OCI-LY7 (cell line): Measurements from ENCODE around the gene HLF. TPM values are rescaled to one million over a fixed set of nuclear protein-coding genes. Genes with fewer than 3 reads are reported as not detected.

Experiments used
- BruUV-seq: library from RNA; stranded (reverse); fragments of 400-500 nt; replicated peaks from 2 replicates; lab custom pipeline; 2021; lab: Mats Ljungman, UMichigan
- CTCF ChIA-PET: fragments of 300-600 bp; sonication (Branson Sonifier 250); formaldehyde crosslinking; loops from one replicate; lab custom pipeline; 2022; ENCODE audit warnings: antibody characterized with exemption; ENCODE audit not compliant: unreplicated experiment; lab: Charles Lee
- POLR2A ChIA-PET: fragments of 300-600 bp; sonication (Branson Sonifier 250); formaldehyde crosslinking; loops from one replicate; lab custom pipeline; 2022; ENCODE audit warnings: antibody characterized with exemption; lab: Charles Lee
- DNase-seq: peaks from one replicate; pipeline ENCODE4 v3.0.0-alpha.2; 2015; ENCODE audit warnings: low spot score
- H2AFZ ChIP-seq: fragments of 200-600 bp; sonication (generic), shearing (Covaris generic); 2 replicates; pipeline ENCODE4 v1.6.1; 2014; ENCODE audit warnings: mild to moderate bottlenecking, antibody characterized with exemption, low read length, moderate library complexity
- H3K27ac ChIP-seq: fragments of 200-600 bp; sonication (generic); 2 replicates; pipeline ENCODE4 v1.5.1; 2014; ENCODE audit warnings: mixed run types, low read depth, mild to moderate bottlenecking, moderate library complexity, low read length, inconsistent platforms; ENCODE audit not compliant: poor library complexity, severe bottlenecking
- H3K36me3 ChIP-seq: fragments of 200-600 bp; sonication (generic); 2 replicates; pipeline ENCODE4 v1.6.1; 2014; ENCODE audit warnings: mild to moderate bottlenecking, antibody characterized with exemption, low read length, moderate library complexity, mixed read lengths; ENCODE audit not compliant: insufficient read depth
- H3K4me1 ChIP-seq: fragments of 200-600 bp; sonication (generic); 2 replicates; pipeline ENCODE4 v1.5.1; 2014; ENCODE audit warnings: mild to moderate bottlenecking, low read length; ENCODE audit not compliant: insufficient read depth, poor library complexity, severe bottlenecking
- H3K4me2 ChIP-seq: fragments of 200-600 bp; sonication (generic); 2 replicates; pipeline ENCODE4 v1.6.1; 2014; ENCODE audit warnings: mild to moderate bottlenecking, low read length
- H3K4me3 ChIP-seq: fragments of 200-600 bp; sonication (generic); 2 replicates; pipeline ENCODE4 v1.5.1; 2014; ENCODE audit warnings: mild to moderate bottlenecking, low read depth, low read length; ENCODE audit not compliant: poor library complexity, severe bottlenecking
- H3K79me2 ChIP-seq: fragments of 200-600 bp; sonication (generic); 2 replicates; pipeline ENCODE4 v1.6.1; 2016; ENCODE audit warnings: low read depth, mild to moderate bottlenecking, low read length, moderate library complexity, mixed read lengths; ENCODE audit not compliant: insufficient read depth
- H3K9me2 ChIP-seq: fragments of 200-600 bp; sonication (generic); 2 replicates; pipeline ENCODE4 v1.6.1; 2016; ENCODE audit warnings: mild to moderate bottlenecking, low read length, mixed read lengths; ENCODE audit not compliant: insufficient read depth
- H3K9me3 ChIP-seq: fragments of 200-600 bp; sonication (generic); 2 replicates; pipeline ENCODE4 v1.6.1; 2014; ENCODE audit warnings: mild to moderate bottlenecking, mixed run types, low read length, mixed read lengths
- H4K20me1 ChIP-seq: fragments of 200-600 bp; sonication (generic); 2 replicates; pipeline ENCODE4 v1.6.1; 2014; ENCODE audit warnings: mild to moderate bottlenecking, antibody characterized with exemption, low read length, moderate library complexity, mixed read lengths; ENCODE audit not compliant: insufficient read depth
- CTCF ChIP-seq: fragments of 200-600 bp; sonication (generic); conservative IDR thresholded peaks from 2 replicates; pipeline ENCODE4 v1.5.1; 2014; ENCODE audit warnings: mild to moderate bottlenecking, antibody characterized with exemption, low read length, moderate library complexity, mixed read lengths
- EZH2phosphoT487 ChIP-seq: fragments of 200-600 bp; sonication (generic); IDR thresholded peaks from 2 replicates; pipeline ENCODE4 v1.6.1; 2018; ENCODE audit warnings: low read depth, borderline replicate concordance, mild to moderate bottlenecking, mixed run types, antibody characterized with exemption, low read length, moderate library complexity, mixed read lengths
- intact Hi-C: fragments of 100-400 bp; cut with micrococcal nuclease; formaldehyde crosslinking; loops from one replicate; pipeline ENCODE4 v1.10.0; 2022; ENCODE audit not compliant: unreplicated experiment
- total RNA-seq, 2 experiments: library from RNA; depleted of rRNA in 1 of 2; stranded (reverse); fragments of >200 nt in 1 of 2; shearing (Covaris generic) in 1 of 2; gene quantifications; 2 replicates each; pipeline ENCODE4 v1.2.3, GENCODE V29; 2014 to 2022

HLF gene
- total RNA-seq, 2 experiments from 2014 or later: 0.13 TPM; not detected in 1

DNA sequence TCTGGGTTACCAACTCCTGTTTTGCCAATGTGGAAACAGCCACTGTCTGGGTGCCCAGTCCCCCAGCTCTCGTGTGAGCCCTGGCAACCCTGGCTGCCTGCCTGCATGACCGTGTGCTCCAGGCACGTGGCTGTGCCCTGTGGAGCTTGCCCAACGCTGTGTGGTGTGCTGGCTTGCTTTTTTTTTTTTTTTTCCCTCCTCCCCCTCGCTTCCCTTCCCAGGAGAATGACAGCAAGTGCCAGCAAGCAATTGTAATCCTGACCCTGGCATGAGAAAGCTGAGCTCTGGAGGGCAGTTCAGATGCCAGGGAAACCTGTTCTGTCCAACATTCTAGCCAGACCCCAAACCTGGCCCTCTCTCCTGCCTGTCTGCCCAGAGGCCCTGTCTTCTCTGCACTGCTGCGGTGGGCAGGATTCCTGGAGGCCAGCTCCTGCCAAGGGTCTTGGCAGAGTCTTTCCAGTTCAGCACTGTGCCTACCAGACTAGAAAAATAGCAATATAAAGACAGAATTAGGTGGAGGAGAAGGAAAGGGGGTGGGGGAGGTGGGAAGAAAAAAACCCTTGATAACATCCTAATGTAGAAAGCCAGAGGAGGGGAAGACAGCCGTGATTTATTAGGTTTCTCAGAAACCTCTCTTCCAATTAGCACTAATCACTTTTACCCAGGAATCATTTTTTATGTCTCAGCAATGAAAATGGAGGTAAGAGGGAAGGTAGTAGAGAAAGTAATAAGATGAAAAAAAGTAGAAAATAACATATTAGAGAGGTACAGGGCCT, 9.0 kb downstream of the HLF start:
- no TSS peak for BruUV-seq
- H3K79me2 ChIP-seq: no peaks in the 10 kb centered on the region
- H3K9me3 ChIP-seq: no peaks in the 10 kb centered on the region
- H3K27ac ChIP-seq: no peak overlapping the region
- H4K20me1 ChIP-seq: no peaks in the 10 kb centered on the region
- no peaks in the 10 kb centered on the region for H3K36me3 ChIP-seq
- no peak overlapping the region for H3K4me2 ChIP-seq
- DNase-seq: no peak
- ChIA-PET POLR2A (interaction anchor here (0.6 kb wide), 1 partner anchor 19 kb away, joined by 3 read pairs; no protein-coding TSS in a partner anchor), CTCF (no interaction called here)
- H3K4me3 ChIP-seq: no peak overlapping the region
- H3K9me2 ChIP-seq: no peaks in the 10 kb centered on the region
- intact Hi-C loops: no loop called here
- H3K4me1 ChIP-seq: no peaks in the 10 kb centered on the region
- H2AFZ ChIP-seq: no peak overlapping the region
- TF ChIP-seq CTCF (no peak), EZH2phosphoT487 (no peak)

- no peak for DNase-seq
- Histone ChIP-seq H2AFZ (no peak overlapping the region), H3K4me1 (no peaks in the 10 kb centered on the region), H4K20me1 (no peaks in the 10 kb centered on the region), H3K9me2 (no peaks in the 10 kb centered on the region), H3K4me2 (no peak overlapping the region), H3K79me2 (no peaks in the 10 kb centered on the region), H3K4me3 (no peak overlapping the region), H3K9me3 (no peaks in the 10 kb centered on the region), H3K36me3 (no peaks in the 10 kb centered on the region), H3K27ac (no peak overlapping the region)
- ChIA-PET CTCF (no interaction called here), POLR2A (interaction anchor here (0.6 kb wide), 1 partner anchor 20 kb away, joined by 3 read pairs; no protein-coding TSS in a partner anchor)
- no peak for TF ChIP-seq EZH2phosphoT487
- no TSS peak for BruUV-seq
- intact Hi-C loops: no loop called here
Measured at GRCh38 chr17:55274355-55275255, 9.8 kb downstream of the HLF start.
